Astrocyte (in vitro differentiated cells and primary cell): ENCODE results near the gene SPATA20. TPM values are rescaled to one million over a fixed set of nuclear protein-coding genes. Genes with fewer than 3 reads are reported as not detected.

ENCODE experiments used
- DNase-seq: peaks from one replicate; pipeline ENCODE4 v3.0.0-alpha.2; 2010; ENCODE audit warnings: low read depth
- FAIRE-seq: peaks from 2 replicates; lab custom pipeline; 2011; peaks lifted over from hg19 to GRCh38; lab: Jason Lieb, UNC
- H2AFZ ChIP-seq: 2 replicates; pipeline ENCODE4 v1.6.0; 2012; ENCODE audit warnings: low read depth, low read length, inconsistent platforms
- H3K27ac ChIP-seq: 2 replicates; pipeline ENCODE4 v1.5.1; 2011; ENCODE audit warnings: low read depth, low read length, inconsistent platforms
- H3K27me3 ChIP-seq: 2 replicates; pipeline ENCODE4 v1.6.0; 2011; ENCODE audit warnings: low read length, inconsistent platforms; ENCODE audit not compliant: insufficient read depth
- H3K36me3 ChIP-seq: 2 replicates; pipeline ENCODE4 v1.5.1; 2011; ENCODE audit warnings: low read length, inconsistent platforms; ENCODE audit not compliant: insufficient read depth
- H3K4me1 ChIP-seq: 2 replicates; pipeline ENCODE4 v1.5.1; 2011; ENCODE audit warnings: low read length, inconsistent platforms; ENCODE audit not compliant: insufficient read depth
- H3K4me2 ChIP-seq: 2 replicates; pipeline ENCODE4 v1.6.0; 2012; ENCODE audit warnings: low read length, inconsistent platforms
- H3K4me3 ChIP-seq: 2 replicates; pipeline ENCODE4 v1.5.1; 2011; ENCODE audit warnings: low read depth, mild to moderate bottlenecking, low read length, inconsistent platforms; ENCODE audit not compliant: insufficient read depth
- H3K79me2 ChIP-seq: 2 replicates; pipeline ENCODE4 v1.6.0; 2012; ENCODE audit warnings: mild to moderate bottlenecking, low read length, inconsistent platforms; ENCODE audit not compliant: insufficient read depth
- H3K9ac ChIP-seq: 2 replicates; pipeline ENCODE4 v1.6.0; 2012; ENCODE audit warnings: mild to moderate bottlenecking, low read length, inconsistent platforms
- H3K9me3 ChIP-seq: 2 replicates; pipeline ENCODE4 v1.5.1; 2012; ENCODE audit warnings: low read depth, mild to moderate bottlenecking, low read length, inconsistent platforms; ENCODE audit not compliant: insufficient read depth
- H4K20me1 ChIP-seq: 2 replicates; pipeline ENCODE4 v1.6.0; 2012; ENCODE audit warnings: low read length, inconsistent platforms; ENCODE audit not compliant: insufficient read depth
- H3K27ac Mint-ChIP-seq: one replicate; pipeline ENCODE4 v1.8.0; 2021; ENCODE audit warnings: mild to moderate bottlenecking, mixed read lengths; ENCODE audit not compliant: unreplicated experiment
- H3K27me3 Mint-ChIP-seq: one replicate; pipeline ENCODE4 v1.8.0; 2021; ENCODE audit warnings: low read depth, mixed read lengths; ENCODE audit not compliant: unreplicated experiment
- H3K36me3 Mint-ChIP-seq: one replicate; pipeline ENCODE4 v1.8.0; 2021; ENCODE audit warnings: low read depth, mixed read lengths; ENCODE audit not compliant: unreplicated experiment
- H3K4me1 Mint-ChIP-seq: one replicate; pipeline ENCODE4 v1.8.0; 2021; ENCODE audit warnings: low read depth, mixed read lengths; ENCODE audit not compliant: unreplicated experiment
- H3K4me3 Mint-ChIP-seq: one replicate; pipeline ENCODE4 v1.8.0; 2021; ENCODE audit warnings: mild to moderate bottlenecking, moderate library complexity, mixed read lengths; ENCODE audit not compliant: unreplicated experiment
- H3K9me3 Mint-ChIP-seq: one replicate; pipeline ENCODE4 v1.8.0; 2021; ENCODE audit warnings: mild to moderate bottlenecking, mixed read lengths; ENCODE audit not compliant: unreplicated experiment
- CTCF ChIP-seq: IDR thresholded peaks from 2 replicates; pipeline ENCODE4 v1.5.1; 2011; ENCODE audit warnings: low read depth, mild to moderate bottlenecking, inconsistent platforms, low read length, moderate library complexity; ENCODE audit not compliant: insufficient read depth
- EZH2 ChIP-seq: IDR thresholded peaks from 2 replicates; pipeline ENCODE4 v1.6.1; 2012; ENCODE audit warnings: mild to moderate bottlenecking, low read length, inconsistent platforms; ENCODE audit not compliant: insufficient read depth
- total RNA-seq: library from RNA; stranded (reverse); gene quantifications from 2 replicates; pipeline ENCODE4 v1.2.1, GENCODE V29; 2021

Gene SPATA20
- total RNA-seq, 1 donor from 2014 or later = 32.0 TPM

GRCh38 chr17:50519141-50519834, 27.7 kb upstream of the SPATA20 start:
- FAIRE-seq (no peak), DNase-seq (no peak)
- Histone ChIP-seq H3K4me2 (no peak overlapping the region), H3K9ac (no peak overlapping the region), H3K27ac (no peak overlapping the region), H3K4me3 (no peak overlapping the region), H3K79me2 (no peaks in the 10 kb centered on the region), H4K20me1 (no peaks in the 10 kb centered on the region), H2AFZ (no peak overlapping the region), H3K9me3 (no peaks in the 10 kb centered on the region), H3K36me3 (no peaks in the 10 kb centered on the region), H3K4me1 (no peaks in the 10 kb centered on the region), H3K27me3 (peaks cover 2% of the 10 kb centered on the region)
- Mint-ChIP-seq H3K4me1 (peaks cover 14% of the 10 kb centered on the region), H3K27ac (no peak overlapping the region), H3K4me3 (no peak overlapping the region), H3K36me3 (no peaks in the 10 kb centered on the region), H3K9me3 (no peaks in the 10 kb centered on the region), H3K27me3 (peaks cover 20% of the 10 kb centered on the region)
- TF ChIP-seq CTCF = no peak
- TF ChIP-seq EZH2 = no peak

- no peak overlapping the region for H3K9ac ChIP-seq
- no peak overlapping the region for H3K27ac ChIP-seq
- H3K4me1 ChIP-seq = no peaks in the 10 kb centered on the region
- Mint-ChIP-seq H3K36me3 (no peaks in the 10 kb centered on the region), H3K4me3 (no peak overlapping the region), H3K27ac (no peak overlapping the region), H3K9me3 (no peaks in the 10 kb centered on the region), H3K4me1 (peaks cover 9% of the 10 kb centered on the region), H3K27me3 (peaks cover 24% of the 10 kb centered on the region)
- no peaks in the 10 kb centered on the region for H4K20me1 ChIP-seq
- H3K9me3 ChIP-seq = no peaks in the 10 kb centered on the region
- no peak for DNase-seq
- H3K79me2 ChIP-seq = no peaks in the 10 kb centered on the region
- peaks cover 2% of the 10 kb centered on the region for H3K27me3 ChIP-seq
- no peak for TF ChIP-seq EZH2
- no peak for TF ChIP-seq CTCF
- no peak overlapping the region for H3K4me3 ChIP-seq
- H3K4me2 ChIP-seq = no peak overlapping the region
- no peak overlapping the region for H2AFZ ChIP-seq
- H3K36me3 ChIP-seq = no peaks in the 10 kb centered on the region
- no peak for FAIRE-seq
Observed at GRCh38 chr17:50520483-50520882, 26.5 kb upstream of the SPATA20 start.

GRCh38 chr17:50521514-50521913, 25.5 kb upstream of the SPATA20 start:
- Histone ChIP-seq H3K4me1 (no peaks in the 10 kb centered on the region), H3K27me3 (peaks cover 2% of the 10 kb centered on the region), H3K4me2 (no peak overlapping the region), H3K79me2 (no peaks in the 10 kb centered on the region), H4K20me1 (no peaks in the 10 kb centered on the region), H3K9me3 (no peaks in the 10 kb centered on the region), H3K9ac (no peak overlapping the region), H3K4me3 (no peak overlapping the region), H3K27ac (no peak overlapping the region), H2AFZ (no peak overlapping the region), H3K36me3 (no peaks in the 10 kb centered on the region)
- no peak for DNase-seq
- Mint-ChIP-seq H3K36me3 (no peaks in the 10 kb centered on the region), H3K9me3 (no peaks in the 10 kb centered on the region), H3K27ac (no peak overlapping the region), H3K27me3 (peaks cover 24% of the 10 kb centered on the region), H3K4me3 (no peak overlapping the region), H3K4me1 (peaks cover 9% of the 10 kb centered on the region)
- FAIRE-seq = no peak
- TF ChIP-seq CTCF (no peak), EZH2 (no peak)
